Measurements from ENCODE around the gene NTM.

DNA sequence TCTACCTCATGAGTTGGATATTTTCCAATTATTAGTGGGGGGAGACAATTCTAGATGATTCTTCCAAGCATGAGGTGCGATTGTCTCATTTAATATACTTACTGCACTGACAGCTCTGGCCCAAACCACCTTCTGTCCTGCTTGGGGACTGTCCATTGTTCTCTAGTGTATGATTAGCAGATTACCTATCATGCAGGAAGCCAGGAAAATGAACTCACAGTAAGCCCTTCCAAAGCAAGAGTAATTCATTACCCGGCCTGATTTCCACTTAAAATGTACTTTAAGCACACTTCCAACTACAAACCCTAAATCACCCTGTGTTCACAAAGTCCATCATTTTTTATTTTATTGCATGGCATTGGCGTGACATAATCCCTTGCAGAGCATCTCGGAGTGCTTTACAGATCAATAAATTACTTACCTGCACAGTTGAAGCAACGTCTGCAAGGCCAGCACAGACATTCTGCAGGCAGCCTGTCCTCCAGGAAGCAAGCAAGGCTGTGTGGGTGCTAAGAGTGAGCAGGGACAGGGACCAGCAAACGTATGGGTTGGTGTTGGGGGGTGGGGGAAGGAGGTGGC is 838.2 kb downstream of the NTM start:
- TF ChIP-seq, protein P1, sequence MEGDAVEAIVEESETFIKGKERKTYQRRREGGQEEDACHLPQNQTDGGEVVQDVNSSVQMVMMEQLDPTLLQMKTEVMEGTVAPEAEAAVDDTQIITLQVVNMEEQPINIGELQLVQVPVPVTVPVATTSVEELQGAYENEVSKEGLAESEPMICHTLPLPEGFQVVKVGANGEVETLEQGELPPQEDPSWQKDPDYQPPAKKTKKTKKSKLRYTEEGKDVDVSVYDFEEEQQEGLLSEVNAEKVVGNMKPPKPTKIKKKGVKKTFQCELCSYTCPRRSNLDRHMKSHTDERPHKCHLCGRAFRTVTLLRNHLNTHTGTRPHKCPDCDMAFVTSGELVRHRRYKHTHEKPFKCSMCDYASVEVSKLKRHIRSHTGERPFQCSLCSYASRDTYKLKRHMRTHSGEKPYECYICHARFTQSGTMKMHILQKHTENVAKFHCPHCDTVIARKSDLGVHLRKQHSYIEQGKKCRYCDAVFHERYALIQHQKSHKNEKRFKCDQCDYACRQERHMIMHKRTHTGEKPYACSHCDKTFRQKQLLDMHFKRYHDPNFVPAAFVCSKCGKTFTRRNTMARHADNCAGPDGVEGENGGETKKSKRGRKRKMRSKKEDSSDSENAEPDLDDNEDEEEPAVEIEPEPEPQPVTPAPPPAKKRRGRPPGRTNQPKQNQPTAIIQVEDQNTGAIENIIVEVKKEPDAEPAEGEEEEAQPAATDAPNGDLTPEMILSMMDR (IDR thresholded peaks at IDR 0.05) = no peak
- no peak for TF ChIP-seq EP300 (IDR thresholded peaks at IDR 0.05)
